GM10248 (cell line): ENCODE results near the gene FLYWCH1.
A peak's percentile ranks its signal among the peaks of the same experiment; 100 is the strongest.

ENCODE experiments used
- CTCF ChIA-PET: fragments of 300-600 bp; sonication (Branson Sonifier 250); formaldehyde crosslinking; extraction: SDS; loops from one replicate; lab custom pipeline; 2021; ENCODE audit warnings: antibody characterized with exemption; lab: Yijun Ruan, JAX
- POLR2A ChIA-PET: fragments of 350-650 bp; sonication (Branson Sonifier 250); formaldehyde crosslinking; extraction: SDS; loops from one replicate; lab custom pipeline; 2020; ENCODE audit warnings: antibody characterized with exemption; lab: Yijun Ruan, JAX
- DNase-seq: peaks from one replicate; pipeline ENCODE4 v3.0.0; 2012; ENCODE audit errors: extremely low spot score
- CTCF ChIP-seq: IDR thresholded peaks from 2 replicates; pipeline ENCODE4 v1.5.1; 2012; ENCODE audit warnings: mild to moderate bottlenecking, low read depth; ENCODE audit errors: extremely low read depth, missing control alignments, control extremely low read depth

The FLYWCH1 gene

GRCh38 chr16:2959206-2959605, 47.5 kb downstream of the FLYWCH1 start:
- CTCF ChIA-PET: interaction anchor here (1.2 to 8.6 kb wide), 4 partner anchors 12 to 91 kb away, joined by 3 to 54 read pairs (median 4); no protein-coding TSS in a partner anchor
- POLR2A ChIA-PET: no interaction called here
- no peak for TF ChIP-seq CTCF
- no peak for DNase-seq

- DNase-seq: no peak
- POLR2A ChIA-PET: no interaction called here
- CTCF ChIA-PET: interaction anchor here (0.8 to 8.6 kb wide), 6 partner anchors 8 to 71 kb away, joined by 3 to 54 read pairs (median 4); no protein-coding TSS in a partner anchor
- no peak for TF ChIP-seq CTCF
Measured at GRCh38 chr16:2960183-2961010, 48.7 kb downstream of the FLYWCH1 start.

- POLR2A ChIA-PET: interaction anchor here (0.6 kb wide), 1 partner anchor 15 kb away, joined by 5 read pairs; no protein-coding TSS in a partner anchor
- no peak for DNase-seq
- CTCF ChIA-PET: interaction anchor here (0.8 to 8.6 kb wide), 15 partner anchors 8 to 71 kb away, joined by 3 to 54 read pairs (median 4); partner anchors contain the start of gene FLYWCH1
- TF ChIP-seq CTCF: no peak
Measured at GRCh38 chr16:2962334-2963073, 50.8 kb downstream of the FLYWCH1 start.

GRCh38 chr16:2963074-2963722, 51.5 kb downstream of the FLYWCH1 start:
- no peak for TF ChIP-seq CTCF
- DNase-seq: no peak
- ChIA-PET CTCF (interaction anchor here (1.0 to 8.6 kb wide), 10 partner anchors 9 to 55 kb away, joined by 3 to 54 read pairs (median 5); partner anchors contain the start of gene FLYWCH1), POLR2A (interaction anchor here (0.6 kb wide), 1 partner anchor 16 kb away, joined by 5 read pairs; no protein-coding TSS in a partner anchor)

- TF ChIP-seq CTCF: no peak
- CTCF ChIA-PET: interaction anchor here (1.4 to 8.6 kb wide), 5 partner anchors 8 to 68 kb away, joined by 3 to 54 read pairs (median 8); no protein-coding TSS in a partner anchor
- POLR2A ChIA-PET: no interaction called here
- DNase-seq: peak; percentile 56
Measured at GRCh38 chr16:2963723-2964474, 52.2 kb downstream of the FLYWCH1 start, which contains the start of gene KREMEN2. Gene KREMEN2, plus strand, starts transcription at chr16:2964275. Its CDS starts 246 bp downstream, at chr16:2964521.
